Fibroblast of the aortic adventitia (primary cell): ENCODE measurements around the gene FANCE. TPM values are rescaled to one million over a fixed set of nuclear protein-coding genes. Genes with fewer than 3 reads are reported as not detected.

ENCODE experiments used
- DNase-seq: peaks from one replicate; pipeline ENCODE4 v3.0.0-alpha.2; 2010; ENCODE audit warnings: low read depth
- H3K4me3 ChIP-seq: 2 replicates; pipeline ENCODE4 v1.5.1; 2011; ENCODE audit warnings: low read depth, mild to moderate bottlenecking, control low read depth, low read length, moderate library complexity
- total RNA-seq: library from RNA; depleted of rRNA; stranded (reverse); fragments of >200 nt; gene quantifications from 2 replicates; pipeline ENCODE4 v1.2.3, GENCODE V29; 2012; ENCODE audit warnings: low replicate concordance
- TF ChIP-seq, protein P1 (sequence below): IDR thresholded peaks from 2 replicates; pipeline ENCODE4 v1.5.1; 2011; ENCODE audit warnings: mild to moderate bottlenecking, low read length, control low read depth, inconsistent platforms; ENCODE audit not compliant: insufficient read depth

FANCE gene
- total RNA-seq, 1 donor: 7.7 TPM

DNA sequence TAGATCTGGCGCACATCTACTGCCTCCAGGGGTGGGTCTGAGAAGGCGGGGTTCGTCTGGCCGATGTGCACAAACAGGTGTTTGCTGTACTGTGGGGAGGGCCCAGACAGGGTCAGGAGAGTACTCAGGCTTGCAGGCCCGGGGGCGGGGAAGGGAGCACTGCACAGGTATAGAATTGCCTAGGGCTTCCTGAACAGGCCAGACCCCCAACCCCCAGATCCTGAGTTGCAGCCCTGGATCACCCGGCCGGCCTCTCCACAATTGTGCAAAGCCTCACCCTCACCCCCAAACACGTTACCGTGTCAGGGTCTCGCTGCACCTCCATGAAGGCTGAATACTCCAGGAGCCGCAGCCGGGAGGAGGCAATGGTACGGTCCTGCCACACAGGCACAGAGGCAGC is 23.9 kb downstream of the FANCE start:
- H3K4me3 ChIP-seq: no peak overlapping the region
- no peak for DNase-seq
- TF ChIP-seq, protein P1, sequence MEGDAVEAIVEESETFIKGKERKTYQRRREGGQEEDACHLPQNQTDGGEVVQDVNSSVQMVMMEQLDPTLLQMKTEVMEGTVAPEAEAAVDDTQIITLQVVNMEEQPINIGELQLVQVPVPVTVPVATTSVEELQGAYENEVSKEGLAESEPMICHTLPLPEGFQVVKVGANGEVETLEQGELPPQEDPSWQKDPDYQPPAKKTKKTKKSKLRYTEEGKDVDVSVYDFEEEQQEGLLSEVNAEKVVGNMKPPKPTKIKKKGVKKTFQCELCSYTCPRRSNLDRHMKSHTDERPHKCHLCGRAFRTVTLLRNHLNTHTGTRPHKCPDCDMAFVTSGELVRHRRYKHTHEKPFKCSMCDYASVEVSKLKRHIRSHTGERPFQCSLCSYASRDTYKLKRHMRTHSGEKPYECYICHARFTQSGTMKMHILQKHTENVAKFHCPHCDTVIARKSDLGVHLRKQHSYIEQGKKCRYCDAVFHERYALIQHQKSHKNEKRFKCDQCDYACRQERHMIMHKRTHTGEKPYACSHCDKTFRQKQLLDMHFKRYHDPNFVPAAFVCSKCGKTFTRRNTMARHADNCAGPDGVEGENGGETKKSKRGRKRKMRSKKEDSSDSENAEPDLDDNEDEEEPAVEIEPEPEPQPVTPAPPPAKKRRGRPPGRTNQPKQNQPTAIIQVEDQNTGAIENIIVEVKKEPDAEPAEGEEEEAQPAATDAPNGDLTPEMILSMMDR: no peak

DNA sequence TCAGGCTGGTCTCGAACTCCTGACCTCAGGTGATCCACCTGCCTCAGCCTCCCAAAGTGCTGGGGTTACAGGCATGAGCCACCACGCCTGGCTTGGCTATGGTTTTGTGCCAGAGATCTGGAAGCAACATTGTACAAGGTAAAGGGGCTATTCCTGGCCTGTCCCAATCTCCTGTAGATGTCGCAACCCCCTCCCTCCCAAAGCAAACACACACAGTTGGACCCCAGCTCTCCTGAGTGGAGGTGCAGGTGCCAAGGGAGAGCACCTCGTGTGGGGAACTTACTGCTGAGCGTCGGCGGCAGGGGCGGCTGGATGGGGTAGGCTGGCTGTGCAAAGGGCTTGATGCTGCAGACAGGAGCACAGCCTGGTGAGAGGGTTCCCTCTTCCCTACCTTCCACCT is 24.9 kb downstream of the FANCE start:
- H3K4me3 ChIP-seq: no peak overlapping the region
- DNase-seq: no peak
- TF ChIP-seq, protein P1: no peak

- H3K4me3 ChIP-seq: no peak overlapping the region
- no peak for DNase-seq
- TF ChIP-seq, protein P1: no peak
Measured at GRCh38 chr6:35477551-35478179, 25.5 kb downstream of the FANCE start.

GRCh38 chr6:35478259-35478658 is 26.1 kb downstream of the FANCE start:
- TF ChIP-seq, protein P1: no peak
- no peak overlapping the region for H3K4me3 ChIP-seq
- DNase-seq: no peak

GRCh38 chr6:35480176-35480575 is 28.0 kb downstream of the FANCE start:
- H3K4me3 ChIP-seq: no peak overlapping the region
- DNase-seq: no peak

GRCh38 chr6:35481226-35481625 is 29.1 kb downstream of the FANCE start:
- no peak for DNase-seq
- TF ChIP-seq, protein P1: no peak

More at GRCh38 chr6:35480176-35480575, 28.0 kb downstream of the FANCE start:
- TF ChIP-seq, protein P1: no peak

DNA sequence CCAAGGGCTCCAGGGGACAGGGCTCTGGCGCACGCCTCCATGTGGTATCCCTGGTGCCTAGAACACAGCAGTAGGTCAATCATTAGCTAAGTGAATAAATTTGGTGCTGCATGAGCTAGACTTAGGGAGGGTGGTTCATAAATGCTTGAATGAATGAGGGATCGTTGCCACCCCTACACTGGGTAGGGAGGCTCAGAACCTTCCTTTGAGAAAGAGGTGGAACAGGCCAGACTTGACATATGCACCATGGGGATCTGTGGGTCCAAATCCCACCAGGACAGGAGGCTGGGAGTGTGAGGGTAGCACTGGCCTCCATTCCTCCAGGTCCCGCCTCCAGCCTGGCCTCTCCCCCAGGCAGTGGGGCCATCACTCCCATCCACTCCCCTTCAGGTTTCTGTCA is 30.9 kb downstream of the FANCE start:
- TF ChIP-seq, protein P1: no peak
- no peak for DNase-seq
- H3K4me3 ChIP-seq: no peak overlapping the region

More at GRCh38 chr6:35481226-35481625, 29.1 kb downstream of the FANCE start:
- H3K4me3 ChIP-seq: no peak overlapping the region
